K562 (cell line): ENCODE results near the gene MYCBP2.

Source experiments
- BRCA1 ChIP-seq, 2 experiments: fragments of 450-650 bp in 1 of 2; sonication (generic) in 1 of 2; formaldehyde crosslinking in 1 of 2; IDR thresholded peaks; 2 replicates each; pipeline versions ENCODE4 v1.5.0 to v1.6.1; 2017 to 2020; ENCODE audit warnings: mild to moderate bottlenecking in 1 of 2, missing genetic modification reagents in 1 of 2
- E2F1 ChIP-seq: sonication (generic); formaldehyde crosslinking; IDR thresholded peaks from 2 replicates; pipeline ENCODE4 v1.8.1; 2023; ENCODE audit warnings: mild to moderate bottlenecking, missing genetic modification reagents, moderate library complexity
- EHMT2 ChIP-seq: fragments of 450-650 bp; IDR thresholded peaks from 2 replicates; pipeline ENCODE4 v1.6.1; 2018; ENCODE audit warnings: antibody characterized with exemption
- PHF20 ChIP-seq: fragments of 450-650 bp; IDR thresholded peaks from 2 replicates; pipeline ENCODE4 v1.6.1; 2018; ENCODE audit not compliant: partially characterized antibody
- POLR2AphosphoS5 ChIP-seq: IDR thresholded peaks from 2 replicates; pipeline ENCODE4 v1.6.1; 2011; ENCODE audit warnings: mild to moderate bottlenecking, low read depth, low read length, moderate library complexity; ENCODE audit not compliant: control insufficient read depth, insufficient read depth
- REST ChIP-seq, 2 experiments: fragments of 450-650 bp; formaldehyde crosslinking in 1 of 2; IDR thresholded peaks; 2 replicates each; pipeline versions ENCODE4 v1.4.0 to v1.6.1; 2014 to 2020; ENCODE audit warnings: mild to moderate bottlenecking in 2 of 2, borderline replicate concordance in 1 of 2, low read depth in 1 of 2
- U2AF1 ChIP-seq: fragments of 200-400 bp; formaldehyde crosslinking; optimal IDR thresholded peaks from 2 replicates; pipeline ENCODE3; 2017; ENCODE audit warnings: mild to moderate bottlenecking, low read depth, low read length, moderate library complexity
- YY1 ChIP-seq, 3 experiments: IDR thresholded peaks; 2 replicates each; pipeline ENCODE4 v1.6.1; 2011; ENCODE audit warnings: low read length in 2 of 3, mild to moderate bottlenecking in 2 of 3, moderate library complexity in 2 of 3, borderline replicate concordance in 1 of 3, control low read depth in 1 of 3, low read depth in 1 of 3; ENCODE audit not compliant: insufficient read depth in 3 of 3, insufficient replicate concordance in 2 of 3, control insufficient read depth in 1 of 3, insufficient read length in 1 of 3; ENCODE audit errors: extremely low read depth in 1 of 3
- ZKSCAN1 ChIP-seq: fragments of 150-350 bp; IDR thresholded peaks from 2 replicates; pipeline ENCODE4 v1.6.1; 2016; ENCODE audit warnings: low read depth, low read length

GRCh38 chr13:77285098-77285497 is 41.8 kb downstream of the MYCBP2 start:
- no peak for TF ChIP-seq REST (IDR thresholded peaks at IDR 0.05; ENCODE audit: borderline replicate concordance)
- TF ChIP-seq REST (CRISPR knock-in tag; IDR thresholded peaks at IDR 0.05; ENCODE audit: low read depth): no peak
- no peak for TF ChIP-seq BRCA1 (IDR thresholded peaks at IDR 0.05)
- no peak for TF ChIP-seq BRCA1 (CRISPR knock-in tag; IDR thresholded peaks at IDR 0.05)
- no peak for TF ChIP-seq ZKSCAN1
- no peak for TF ChIP-seq U2AF1
- no peak for TF ChIP-seq E2F1 (CRISPR knock-in tag)
- TF ChIP-seq EHMT2: no peak
- no peak for TF ChIP-seq PHF20
- no peak for TF ChIP-seq POLR2AphosphoS5
- no peak for TF ChIP-seq YY1 (IDR thresholded peaks at IDR 0.05; ENCODE audit: borderline replicate concordance in 1 of 3, control insufficient read depth in 1 of 3, extremely low read depth in 1 of 3, insufficient read depth in 3 of 3, insufficient read length in 1 of 3, insufficient replicate concordance in 2 of 3, low read depth in 1 of 3, low read length in 2 of 3)
